GM23248 (cell line): ENCODE results near the gene ANO8. TPM values are rescaled to one million over a fixed set of nuclear protein-coding genes. Genes with fewer than 3 reads are reported as not detected.

Source experiments
- DNase-seq: peaks from one replicate; pipeline ENCODE4 v3.0.0-alpha.2; 2015
- H2AFZ ChIP-seq: fragments of 200-600 bp; sonication (generic); 2 replicates; pipeline ENCODE4 v1.6.1; 2016; ENCODE audit warnings: antibody characterized with exemption
- H3F3A ChIP-seq: fragments of 200-600 bp; sonication (generic); 2 replicates; pipeline ENCODE4 v1.6.1; 2016; ENCODE audit warnings: mild to moderate bottlenecking, antibody characterized with exemption, mixed run types; ENCODE audit not compliant: insufficient read depth
- H3K27ac ChIP-seq: fragments of 200-600 bp; sonication (generic); 2 replicates; pipeline ENCODE4 v1.5.1; 2016; ENCODE audit warnings: mild to moderate bottlenecking
- H3K27me3 ChIP-seq: fragments of 200-600 bp; sonication (generic); replicated peaks from 2 replicates; pipeline ENCODE4 v1.6.1; 2016; ENCODE audit warnings: mild to moderate bottlenecking; ENCODE audit not compliant: insufficient read depth
- H3K36me3 ChIP-seq: fragments of 200-600 bp; sonication (generic); 2 replicates; pipeline ENCODE4 v1.6.1; 2016; ENCODE audit warnings: low read depth, mild to moderate bottlenecking
- H3K4me1 ChIP-seq: fragments of 200-600 bp; sonication (generic); 2 replicates; pipeline ENCODE4 v1.6.1; 2016; ENCODE audit warnings: mild to moderate bottlenecking; ENCODE audit not compliant: insufficient read depth
- H3K4me2 ChIP-seq: fragments of 200-600 bp; sonication (generic); one replicate; pipeline ENCODE4 v1.6.1; 2016; ENCODE audit warnings: mild to moderate bottlenecking; ENCODE audit not compliant: unreplicated experiment
- H3K4me3 ChIP-seq: fragments of 200-600 bp; sonication (generic); 2 replicates; pipeline ENCODE4 v1.5.1; 2016; ENCODE audit warnings: mild to moderate bottlenecking
- H3K79me2 ChIP-seq: fragments of 200-600 bp; sonication (generic); 2 replicates; pipeline ENCODE4 v1.6.1; 2016; ENCODE audit warnings: mild to moderate bottlenecking; ENCODE audit not compliant: insufficient read depth
- H3K9ac ChIP-seq: fragments of 200-600 bp; sonication (generic); 2 replicates; pipeline ENCODE4 v1.6.1; 2016; ENCODE audit warnings: mild to moderate bottlenecking
- H3K9me2 ChIP-seq: fragments of 200-600 bp; sonication (generic); 2 replicates; pipeline ENCODE4 v1.6.1; 2016; ENCODE audit warnings: mixed run types, mild to moderate bottlenecking, moderate library complexity; ENCODE audit not compliant: insufficient read depth
- H3K9me3 ChIP-seq: fragments of 200-600 bp; sonication (generic); one replicate; pipeline ENCODE4 v1.6.1; 2017; ENCODE audit warnings: low read depth
- H4K20me1 ChIP-seq: fragments of 200-600 bp; sonication (generic); 2 replicates; pipeline ENCODE4 v1.6.0; 2016; ENCODE audit not compliant: insufficient read depth
- EZH2 ChIP-seq: fragments of 200-600 bp; sonication (generic); IDR thresholded peaks from 2 replicates; pipeline ENCODE4 v1.6.1; 2018; ENCODE audit warnings: antibody characterized with exemption, mild to moderate bottlenecking; ENCODE audit not compliant: insufficient read depth, poor library complexity, severe bottlenecking
- EZH2phosphoT487 ChIP-seq: fragments of 200-600 bp; sonication (generic); IDR thresholded peaks from 2 replicates; pipeline ENCODE4 v1.6.1; 2018; ENCODE audit warnings: antibody characterized with exemption, moderate library complexity, mild to moderate bottlenecking, low read depth; ENCODE audit not compliant: insufficient read depth
- WGBS, 2 experiments: methylation state at CpG; one replicate each; pipeline ENCODE4 v1.1.6; 2015 to 2017; ENCODE audit warnings: low lambda C conversion rate in 2 of 2, low coverage in 1 of 2; ENCODE audit errors: missing lambda C conversion rate in 2 of 2; 5-methylcytosine and 5-hydroxymethylcytosine counted together
- in situ Hi-C: fragments of 300-500 bp; cut with MboI; formaldehyde crosslinking; loops from 2 replicates; pipeline ENCODE4 v1.15.0; 2020
- polyA plus RNA-seq: library from polyadenylated mRNA; unstranded; fragments of >200 nt; fragmentation: Nextera tagmentation; extraction: Ambion mirVana; gene quantifications from 2 replicates; pipeline ENCODE4 v1.2.1, GENCODE V29; 2016
- total RNA-seq: library from RNA; depleted of rRNA; stranded (reverse); fragments of >200 nt; shearing (Covaris generic); gene quantifications from 2 replicates; pipeline ENCODE4 v1.2.3, GENCODE V29; 2014

The ANO8 gene
- total and polyA plus RNA-seq, 2 experiments from 2014 or later: 0.61 to 4.0 TPM

DNA sequence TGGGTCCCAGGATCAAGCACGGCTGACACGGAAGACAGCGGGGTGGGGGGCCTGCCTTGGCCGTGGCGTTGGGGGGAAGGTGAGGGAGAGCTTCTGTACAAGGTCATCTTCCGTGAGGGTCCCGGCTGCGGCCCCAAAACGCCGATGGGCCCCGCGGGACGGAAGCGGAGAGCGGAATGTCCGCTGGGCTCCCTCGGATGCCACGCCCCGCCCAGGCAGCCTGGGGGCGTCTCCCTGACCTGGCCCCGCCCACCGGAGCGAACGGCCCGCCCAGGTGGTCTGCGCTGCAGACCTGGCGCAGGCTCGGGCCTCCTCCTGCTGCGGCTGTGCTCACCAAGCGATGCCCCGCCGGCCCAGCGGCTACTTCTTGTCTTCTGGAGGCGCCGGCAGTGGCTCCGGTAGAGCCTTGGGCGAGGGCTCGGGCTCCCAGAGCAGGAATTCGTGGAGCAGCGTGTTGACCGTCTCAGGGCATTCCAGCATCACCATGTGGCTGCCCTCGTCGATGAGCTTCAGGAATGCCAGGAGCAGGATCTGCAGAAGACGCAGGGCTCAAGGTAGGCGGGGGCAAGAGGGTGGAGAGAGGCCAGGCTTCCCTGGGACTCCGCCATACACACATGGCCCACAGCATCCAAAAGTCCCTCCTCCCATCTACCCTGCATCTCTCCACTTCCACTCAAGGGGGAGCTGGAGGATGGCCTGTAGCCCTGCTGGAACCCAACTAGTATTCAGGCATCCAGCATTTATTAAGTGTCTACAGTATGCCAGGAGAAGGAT lies 42.2 kb downstream of the ANO8 start:
- TF ChIP-seq EZH2: no peak
- TF ChIP-seq EZH2phosphoT487: no peak
- in situ Hi-C loops: no loop called here
- Histone ChIP-seq H3F3A (peaks cover 6% of the 10 kb centered on the region; the same call in 1 of the 2 replicates), H3K27ac (peak overlapping the region; percentile 37), H3K79me2 (no peaks in the 10 kb centered on the region), H3K4me3 (peak overlapping the region; percentile 83), H3K27me3 (no peaks in the 10 kb centered on the region), H3K36me3 (no peaks in the 10 kb centered on the region), H3K4me1 (no peaks in the 10 kb centered on the region), H2AFZ (peak overlapping the region; percentile 99), H3K9me3 (no peaks in the 10 kb centered on the region), H4K20me1 (no peaks in the 10 kb centered on the region), H3K4me2 (peak overlapping the region; percentile 83), H3K9ac (peak overlapping the region; percentile 64), H3K9me2 (no peaks in the 10 kb centered on the region)
- WGBS, 2 experiments: 7 to 11% methylated on average over 22 to 35 of the region's 46 CpGs
- DNase-seq: peak; percentile 92

DNA sequence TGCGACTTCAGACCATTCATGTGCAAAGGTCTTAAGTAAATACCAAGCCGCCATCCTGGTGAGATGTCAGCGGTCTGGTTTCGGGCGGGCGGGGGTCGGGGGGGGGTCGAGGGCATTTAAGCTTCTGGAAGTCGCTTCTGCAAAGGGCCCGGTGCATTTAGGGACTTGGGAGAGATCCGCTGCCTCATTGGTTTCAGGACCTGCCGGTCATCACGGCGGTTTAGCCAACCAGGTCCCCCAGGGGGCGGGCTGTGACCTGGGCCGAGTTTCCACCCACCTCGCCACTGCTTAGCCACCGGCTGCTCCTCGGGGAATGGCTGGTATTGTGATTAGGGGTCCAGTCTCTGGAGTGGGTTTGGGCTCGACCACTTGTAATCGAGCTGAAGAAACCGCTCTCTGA lies 45.2 kb downstream of the ANO8 start:
- H3K36me3 ChIP-seq: no peaks in the 10 kb centered on the region
- no peak overlapping the region for H3K4me3 ChIP-seq
- no peak overlapping the region for H3K4me2 ChIP-seq
- H3K9me3 ChIP-seq: no peaks in the 10 kb centered on the region
- H3K9me2 ChIP-seq: no peaks in the 10 kb centered on the region
- H2AFZ ChIP-seq: no peak overlapping the region
- no peak for TF ChIP-seq EZH2
- no peak for TF ChIP-seq EZH2phosphoT487
- no peaks in the 10 kb centered on the region for H4K20me1 ChIP-seq
- DNase-seq: peak; percentile 85
- in situ Hi-C loops: no loop called here
- no peaks in the 10 kb centered on the region for H3F3A ChIP-seq
- no peak overlapping the region for H3K9ac ChIP-seq
- WGBS, 2 experiments: 15 to 29% methylated on average over 12 to 22 of the region's 22 CpGs
- no peaks in the 10 kb centered on the region for H3K27me3 ChIP-seq
- H3K79me2 ChIP-seq: no peaks in the 10 kb centered on the region
- no peak overlapping the region for H3K27ac ChIP-seq
- no peaks in the 10 kb centered on the region for H3K4me1 ChIP-seq

DNA sequence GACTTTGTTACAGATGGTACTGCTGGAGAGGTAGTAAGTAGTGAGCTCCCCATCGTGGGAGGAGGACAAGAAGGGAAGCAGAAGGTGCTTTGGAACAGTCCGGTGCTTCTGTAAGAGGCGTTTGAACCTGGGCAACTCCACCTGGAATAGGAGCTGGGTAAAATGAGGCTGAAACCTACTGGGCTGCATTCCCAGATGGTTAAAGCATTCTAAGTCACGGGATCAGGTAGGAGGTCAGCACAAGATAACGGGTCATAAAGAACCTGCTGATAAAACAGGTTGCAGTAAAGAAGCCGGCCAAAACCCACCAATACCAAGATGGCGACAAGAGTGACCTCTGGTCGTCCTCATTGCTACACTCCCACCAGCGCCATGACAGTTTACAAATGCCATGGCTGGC lies 47.9 kb downstream of the ANO8 start:
- Histone ChIP-seq H3K27ac (no peak overlapping the region), H3F3A (no peaks in the 10 kb centered on the region), H3K4me1 (no peaks in the 10 kb centered on the region), H3K36me3 (no peaks in the 10 kb centered on the region), H3K79me2 (no peaks in the 10 kb centered on the region), H3K9ac (no peak overlapping the region), H3K9me3 (no peaks in the 10 kb centered on the region), H2AFZ (no peak overlapping the region), H3K27me3 (no peaks in the 10 kb centered on the region), H3K4me3 (no peak overlapping the region), H3K4me2 (no peak overlapping the region), H3K9me2 (no peaks in the 10 kb centered on the region), H4K20me1 (no peaks in the 10 kb centered on the region)
- TF ChIP-seq EZH2phosphoT487: no peak
- no peak for TF ChIP-seq EZH2
- no peak for DNase-seq
- in situ Hi-C loops: no loop called here
- WGBS, 2 experiments: 88% methylated on average over 9 of the region's 9 CpGs

DNA sequence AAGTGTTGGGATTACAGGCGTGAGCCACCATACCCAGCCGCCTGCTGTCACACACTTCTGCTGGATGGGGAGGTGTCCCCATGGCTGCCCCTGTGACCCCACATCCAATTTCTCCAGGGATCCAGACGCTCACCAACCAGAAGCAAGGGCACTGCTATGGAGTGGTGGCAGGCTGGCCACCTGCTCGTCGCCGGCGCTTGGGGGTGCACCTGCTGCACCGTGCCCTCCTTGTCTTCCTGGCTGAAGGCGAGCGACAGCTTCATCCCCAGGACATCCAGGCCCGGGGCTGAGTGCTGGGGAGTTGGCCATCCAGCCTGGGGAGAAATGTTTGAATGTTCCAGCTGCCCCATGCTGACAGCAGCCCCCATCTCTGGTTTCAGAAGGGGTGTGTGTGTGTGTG lies 48.4 kb downstream of the ANO8 start:
- no peaks in the 10 kb centered on the region for H3K9me2 ChIP-seq
- H3K9ac ChIP-seq: no peak overlapping the region
- no peaks in the 10 kb centered on the region for H3K79me2 ChIP-seq
- H3K4me2 ChIP-seq: no peak overlapping the region
- no peak overlapping the region for H2AFZ ChIP-seq
- no peaks in the 10 kb centered on the region for H3K36me3 ChIP-seq
- H4K20me1 ChIP-seq: no peaks in the 10 kb centered on the region
- no peak overlapping the region for H3K4me3 ChIP-seq
- in situ Hi-C loops: no loop called here
- H3K27me3 ChIP-seq: no peaks in the 10 kb centered on the region
- no peaks in the 10 kb centered on the region for H3K4me1 ChIP-seq
- 88 to 89% methylated on average over 10 to 11 of the region's 11 CpGs for WGBS, 2 experiments
- 0 out of 2 replicates have a peak, but pooled peaks cover 1% of the 10 kb centered on the region for H3F3A ChIP-seq
- H3K27ac ChIP-seq: no peak overlapping the region
- DNase-seq: no peak
- TF ChIP-seq EZH2 (no peak), EZH2phosphoT487 (no peak)
- no peaks in the 10 kb centered on the region for H3K9me3 ChIP-seq
